Uterus (tissue), 4 donors: Measurements from ENCODE around the gene CDKN3. TPM values are rescaled to one million over a fixed set of nuclear protein-coding genes. Genes with fewer than 3 reads are reported as not detected.
"Not testable (repeated sequence)": the region's sequence is repeated elsewhere in the genome, so short reads cannot be mapped to it uniquely, and the experiment has no call there.

Source experiments
- DNase-seq, 2 donors: peaks; one replicate each; pipeline ENCODE4 v3.0.0-alpha.2; 2019 to 2020
- H3K27ac ChIP-seq, 2 donors: fragments of 200-600 bp; sonication (generic); 1 replicate in 1 of 2; 2 replicates in 1 of 2; pipeline ENCODE4 v1.5.1; 2016 to 2018
- H3K27me3 ChIP-seq, 2 donors: fragments of 200-600 bp; sonication (generic); one replicate each; pipeline ENCODE4 v1.5.1; 2018 to 2019; ENCODE audit warnings: control low read depth in 1 of 2
- H3K36me3 ChIP-seq, 2 donors: fragments of 200-600 bp; sonication (generic); one replicate each; pipeline ENCODE4 v1.5.1; 2019; ENCODE audit warnings: control low read depth in 1 of 2
- H3K4me1 ChIP-seq, 2 donors: fragments of 200-600 bp; sonication (generic); one replicate each; pipeline ENCODE4 v1.5.1; 2018 to 2019; ENCODE audit warnings: control low read depth in 1 of 2
- H3K4me3 ChIP-seq, 2 donors: fragments of 200-600 bp; sonication (generic); 1 replicate in 1 of 2; 2 replicates in 1 of 2; pipeline ENCODE4 v1.5.1; 2018 to 2019; ENCODE audit warnings: mild to moderate bottlenecking in 1 of 2
- H3K9me3 ChIP-seq, 2 donors: fragments of 200-600 bp; sonication (generic); one replicate each; pipeline ENCODE4 v1.5.1; 2019; ENCODE audit warnings: control low read depth in 1 of 2
- CTCF ChIP-seq, 4 experiments: fragments of 200-600 bp in 2 of 4; fragments of 450-650 bp in 2 of 4; sonication (generic) in 2 of 4; IDR thresholded peaks; one replicate each; pipeline ENCODE4 v1.5.1; 2016 to 2019; ENCODE audit warnings: antibody characterized with exemption in 4 of 4, mild to moderate bottlenecking in 2 of 4, moderate library complexity in 1 of 4
- POLR2A ChIP-seq, 2 donors: fragments of 450-650 bp; IDR thresholded peaks; one replicate each; pipeline ENCODE4 v1.6.1; 2016; ENCODE audit warnings: antibody characterized with exemption in 2 of 2, mild to moderate bottlenecking in 1 of 2, moderate library complexity in 1 of 2
- intact Hi-C: fragments of 100-400 bp; cut with DNase I; formaldehyde crosslinking; loops from one replicate; pipeline ENCODE4 v1.15.1; 2023; ENCODE audit warnings: low total_unique reads
- total RNA-seq, 4 donors: library from RNA; depleted of rRNA in 3 of 4; stranded (reverse); fragments of >200 nt in 3 of 4; gene quantifications; one replicate each; pipeline versions ENCODE4 v1.1.0 to v1.2.4, GENCODE V29; 2014 to 2023
- donor health status: DM: yes; HTN: yes; CAD: no.

CDKN3 gene
- total RNA-seq, 4 donors from 2014 or later: 1.3 to 24.3 (median 4.4) TPM; not detected in 1

DNA sequence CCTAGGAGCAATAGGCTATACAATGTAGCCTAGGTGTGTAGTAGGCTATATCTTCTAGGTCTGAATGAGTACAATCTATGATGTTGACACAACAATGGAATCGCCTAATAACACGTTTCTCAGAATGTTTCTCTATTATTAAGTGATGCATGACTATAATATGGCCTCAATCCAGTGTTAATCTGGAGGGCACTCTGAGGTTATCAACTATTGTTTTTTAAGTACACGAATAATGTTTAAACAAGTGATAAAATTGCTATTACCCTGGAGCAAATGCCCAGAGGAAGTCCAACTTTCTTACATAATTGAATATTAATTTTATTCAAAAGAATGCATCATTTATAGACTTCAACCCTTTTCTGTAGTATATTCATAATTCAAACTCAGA lies 60.8 kb downstream of the CDKN3 start:
- DNase-seq: no peak
- Histone ChIP-seq H3K27me3 (no peaks in the 10 kb centered on the region), H3K9me3 (no peaks in the 10 kb centered on the region), H3K4me1 (no peaks in the 10 kb centered on the region), H3K4me3 (no peak overlapping the region), H3K36me3 (no peaks in the 10 kb centered on the region), H3K27ac (no peak overlapping the region)
- TF ChIP-seq CTCF (IDR thresholded peaks at IDR 0.05) (no peak), POLR2A (IDR thresholded peaks at IDR 0.05) (no peak)
- intact Hi-C loops: no loop called here

- H3K27me3 ChIP-seq, H3K27ac ChIP-seq, H3K4me3 ChIP-seq, intact Hi-C loops, H3K9me3 ChIP-seq, H3K36me3 ChIP-seq, H3K4me1 ChIP-seq, DNase-seq: not testable (repeated sequence)
Observed at GRCh38 chr14:54458536-54458935, 61.7 kb downstream of the CDKN3 start.

DNA sequence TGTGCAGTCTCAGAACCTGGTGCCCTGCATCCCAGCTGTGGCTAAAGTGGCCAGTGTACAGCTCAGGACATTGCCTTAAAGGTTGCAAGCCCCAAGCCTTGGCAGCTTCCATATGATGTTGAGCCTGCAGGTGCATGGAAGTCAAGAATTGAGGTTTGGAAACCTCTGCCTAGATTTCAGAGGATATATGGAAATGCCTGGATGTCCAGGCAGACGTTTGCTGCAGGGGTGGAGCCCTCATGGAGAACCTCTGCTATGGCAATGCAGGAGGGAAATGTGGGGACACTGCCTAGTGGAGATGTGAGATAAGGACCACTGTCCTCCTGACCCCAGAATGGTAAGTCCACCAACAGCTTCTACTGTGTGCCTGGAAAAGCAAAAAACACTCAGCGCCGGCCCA lies 62.3 kb downstream of the CDKN3 start:
- DNase-seq: no peak
- Histone ChIP-seq H3K4me1 (no peaks in the 10 kb centered on the region), H3K27ac (no peak overlapping the region), H3K36me3 (no peaks in the 10 kb centered on the region), H3K4me3 (no peak overlapping the region), H3K27me3 (no peaks in the 10 kb centered on the region), H3K9me3 (no peaks in the 10 kb centered on the region)
- TF ChIP-seq POLR2A (IDR thresholded peaks at IDR 0.05) (no peak), CTCF (IDR thresholded peaks at IDR 0.05) (no peak)
- intact Hi-C loops: no loop called here

DNA sequence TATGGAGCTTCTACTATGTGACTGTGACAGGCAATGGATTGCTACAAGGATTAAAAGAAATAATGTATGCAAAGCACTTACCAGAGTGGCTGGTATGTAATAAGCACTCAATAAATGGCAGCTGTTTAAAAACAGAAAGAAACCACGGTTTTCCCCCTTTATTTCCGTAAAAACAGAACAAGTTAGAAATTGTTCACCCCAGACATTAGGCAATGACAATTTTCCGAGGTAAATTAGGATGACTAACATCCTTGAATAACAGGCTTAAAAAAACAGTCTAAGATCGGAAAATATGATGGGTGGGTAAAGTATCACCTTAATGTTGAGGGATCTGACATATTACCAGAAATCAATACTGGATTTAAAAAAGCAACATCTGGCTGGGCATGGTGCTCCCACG lies 65.2 kb downstream of the CDKN3 start:
- no peaks in the 10 kb centered on the region for H3K4me1 ChIP-seq
- DNase-seq: no peak
- H3K27me3 ChIP-seq: no peaks in the 10 kb centered on the region
- no peaks in the 10 kb centered on the region for H3K36me3 ChIP-seq
- no peaks in the 10 kb centered on the region for H3K9me3 ChIP-seq
- intact Hi-C loops: no loop called here
- TF ChIP-seq CTCF (IDR thresholded peaks at IDR 0.05) (no peak), POLR2A (IDR thresholded peaks at IDR 0.05) (no peak)
- no peak overlapping the region for H3K27ac ChIP-seq
- no peak overlapping the region for H3K4me3 ChIP-seq

GRCh38 chr14:54465654-54466053 lies 68.8 kb downstream of the CDKN3 start:
- H3K4me1 ChIP-seq: no peaks in the 10 kb centered on the region
- H3K9me3 ChIP-seq: no peaks in the 10 kb centered on the region
- H3K27me3 ChIP-seq: no peaks in the 10 kb centered on the region
- no peak overlapping the region for H3K27ac ChIP-seq
- TF ChIP-seq CTCF (IDR thresholded peaks at IDR 0.05) (no peak), POLR2A (IDR thresholded peaks at IDR 0.05) (no peak)
- no peak overlapping the region for H3K4me3 ChIP-seq
- intact Hi-C loops: no loop called here
- no peaks in the 10 kb centered on the region for H3K36me3 ChIP-seq
- DNase-seq: no peak

GRCh38 chr14:54467280-54467679 lies 70.5 kb downstream of the CDKN3 start:
- Histone ChIP-seq H3K4me3 (no peak overlapping the region), H3K9me3 (no peaks in the 10 kb centered on the region), H3K27me3 (no peaks in the 10 kb centered on the region), H3K36me3 (no peaks in the 10 kb centered on the region), H3K4me1 (no peaks in the 10 kb centered on the region), H3K27ac (no peak overlapping the region)
- TF ChIP-seq POLR2A (IDR thresholded peaks at IDR 0.05): no peak
- DNase-seq: no peak
- intact Hi-C loops: no loop called here

Other genes with a start within 250 kb of the CDKN3 start
- 100 to 1,000 TPM in 3 of 4 donors, 10 to 100 TPM in 1; 18.7 to 177 (median 142) TPM for gene CNIH1, start 44.4 kb downstream of the CDKN3 start, total RNA-seq
- 100 to 1,000 TPM in 1 of 4 donors, 10 to 100 TPM in 3; 39.5 to 169 (median 45.7) TPM for gene GMFB, start 92.0 kb downstream of the CDKN3 start, total RNA-seq
- 10 to 100 TPM; 32.1 to 50.2 (median 33.7) TPM for gene CGRRF1, start 112.9 kb downstream of the CDKN3 start, total RNA-seq
- gene SAMD4A, start 170.1 kb downstream of the CDKN3 start, total RNA-seq: 10 to 100 TPM; 46.9 to 67.8 (median 55.0) TPM